ENCODE measurements around the gene NCOA5. TPM values are rescaled to one million over a fixed set of nuclear protein-coding genes. Genes with fewer than 3 reads are reported as not detected.

The NCOA5 gene
- total RNA-seq, 1 donor from 2014 or later: 10.3 TPM

DNA sequence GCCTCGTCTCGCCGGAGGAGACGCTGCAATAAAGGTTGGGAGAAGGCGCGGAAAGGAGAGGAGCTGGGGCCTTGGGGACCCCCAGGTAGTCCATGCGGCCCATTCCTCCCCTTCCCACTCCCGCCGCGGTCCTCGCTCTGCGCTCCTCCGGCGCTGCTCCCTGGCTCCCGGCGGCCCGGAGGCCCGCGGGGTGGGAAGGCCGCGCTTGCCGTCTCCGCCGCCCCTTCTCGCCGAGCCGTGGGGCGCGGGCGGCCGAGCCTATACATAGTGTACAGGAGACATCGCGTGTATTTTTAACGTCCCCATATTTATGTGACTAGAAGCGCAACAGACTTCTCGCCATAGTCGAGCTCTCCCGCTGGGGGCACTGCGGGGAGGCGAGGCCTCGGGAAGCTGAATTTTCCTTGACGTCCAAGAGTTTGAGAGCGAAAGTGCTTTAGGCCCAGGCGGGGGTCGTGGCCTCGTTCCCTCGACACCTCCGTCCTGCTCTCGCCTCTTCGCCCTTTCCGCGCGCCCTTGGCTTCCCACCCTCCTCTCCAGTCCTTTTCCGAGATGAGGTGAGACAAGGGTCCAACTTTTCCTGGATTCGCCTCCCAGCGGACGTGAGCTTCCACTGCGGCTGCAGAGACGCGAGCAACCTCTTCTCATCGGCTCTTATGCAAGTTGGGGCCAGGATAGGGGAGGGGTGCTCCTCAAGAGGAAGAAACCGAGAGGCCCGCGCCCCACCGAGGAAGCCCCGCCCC lies 31.7 kb downstream of the NCOA5 start:
- H3K4me1 Mint-ChIP-seq: peaks cover 11% of the 10 kb centered on the region
- Histone ChIP-seq H4K20me1 (ENCODE audit: low read depth) (peaks cover 81% of the 10 kb centered on the region), H3K9me3 (ENCODE audit: low read depth) (no peaks in the 10 kb centered on the region), H3K9ac (no peak overlapping the region), H3K4me2 (peak overlapping the region; percentile 78), H2AFZ (replicated peaks) (no peak overlapping the region), H3K27ac (no peak overlapping the region), H3F3A (ENCODE audit: low read depth) (peaks cover 23% of the 10 kb centered on the region), H3K79me2 (ENCODE audit: low read depth) (no peaks in the 10 kb centered on the region), H3K27me3 (peaks cover 77% of the 10 kb centered on the region), H3K36me3 (no peaks in the 10 kb centered on the region), H3K4me3 (peak overlapping the region; percentile 42), H3K4me1 (peaks cover 13% of the 10 kb centered on the region)
- DNase-seq (ENCODE audit: low spot score): peak; percentile 80
- TF ChIP-seq, protein P1, sequence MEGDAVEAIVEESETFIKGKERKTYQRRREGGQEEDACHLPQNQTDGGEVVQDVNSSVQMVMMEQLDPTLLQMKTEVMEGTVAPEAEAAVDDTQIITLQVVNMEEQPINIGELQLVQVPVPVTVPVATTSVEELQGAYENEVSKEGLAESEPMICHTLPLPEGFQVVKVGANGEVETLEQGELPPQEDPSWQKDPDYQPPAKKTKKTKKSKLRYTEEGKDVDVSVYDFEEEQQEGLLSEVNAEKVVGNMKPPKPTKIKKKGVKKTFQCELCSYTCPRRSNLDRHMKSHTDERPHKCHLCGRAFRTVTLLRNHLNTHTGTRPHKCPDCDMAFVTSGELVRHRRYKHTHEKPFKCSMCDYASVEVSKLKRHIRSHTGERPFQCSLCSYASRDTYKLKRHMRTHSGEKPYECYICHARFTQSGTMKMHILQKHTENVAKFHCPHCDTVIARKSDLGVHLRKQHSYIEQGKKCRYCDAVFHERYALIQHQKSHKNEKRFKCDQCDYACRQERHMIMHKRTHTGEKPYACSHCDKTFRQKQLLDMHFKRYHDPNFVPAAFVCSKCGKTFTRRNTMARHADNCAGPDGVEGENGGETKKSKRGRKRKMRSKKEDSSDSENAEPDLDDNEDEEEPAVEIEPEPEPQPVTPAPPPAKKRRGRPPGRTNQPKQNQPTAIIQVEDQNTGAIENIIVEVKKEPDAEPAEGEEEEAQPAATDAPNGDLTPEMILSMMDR (IDR thresholded peaks at IDR 0.05): peak; percentile 46
- peak; percentile 88 for TF ChIP-seq EZH2 (IDR thresholded peaks at IDR 0.05)
- peak; percentile 73 for TF ChIP-seq EZH2phosphoT487 (IDR thresholded peaks at IDR 0.05)
- H3K4me3 Mint-ChIP-seq: peak overlapping the region; percentile 72
- peaks cover 41% of the 10 kb centered on the region for H3K27me3 Mint-ChIP-seq (ENCODE audit: insufficient read depth, low read depth)
- H3K9me3 Mint-ChIP-seq: no peaks in the 10 kb centered on the region
- H3K27ac Mint-ChIP-seq: no peak overlapping the region
- peaks cover 38% of the 10 kb centered on the region for H3K36me3 Mint-ChIP-seq

DNA sequence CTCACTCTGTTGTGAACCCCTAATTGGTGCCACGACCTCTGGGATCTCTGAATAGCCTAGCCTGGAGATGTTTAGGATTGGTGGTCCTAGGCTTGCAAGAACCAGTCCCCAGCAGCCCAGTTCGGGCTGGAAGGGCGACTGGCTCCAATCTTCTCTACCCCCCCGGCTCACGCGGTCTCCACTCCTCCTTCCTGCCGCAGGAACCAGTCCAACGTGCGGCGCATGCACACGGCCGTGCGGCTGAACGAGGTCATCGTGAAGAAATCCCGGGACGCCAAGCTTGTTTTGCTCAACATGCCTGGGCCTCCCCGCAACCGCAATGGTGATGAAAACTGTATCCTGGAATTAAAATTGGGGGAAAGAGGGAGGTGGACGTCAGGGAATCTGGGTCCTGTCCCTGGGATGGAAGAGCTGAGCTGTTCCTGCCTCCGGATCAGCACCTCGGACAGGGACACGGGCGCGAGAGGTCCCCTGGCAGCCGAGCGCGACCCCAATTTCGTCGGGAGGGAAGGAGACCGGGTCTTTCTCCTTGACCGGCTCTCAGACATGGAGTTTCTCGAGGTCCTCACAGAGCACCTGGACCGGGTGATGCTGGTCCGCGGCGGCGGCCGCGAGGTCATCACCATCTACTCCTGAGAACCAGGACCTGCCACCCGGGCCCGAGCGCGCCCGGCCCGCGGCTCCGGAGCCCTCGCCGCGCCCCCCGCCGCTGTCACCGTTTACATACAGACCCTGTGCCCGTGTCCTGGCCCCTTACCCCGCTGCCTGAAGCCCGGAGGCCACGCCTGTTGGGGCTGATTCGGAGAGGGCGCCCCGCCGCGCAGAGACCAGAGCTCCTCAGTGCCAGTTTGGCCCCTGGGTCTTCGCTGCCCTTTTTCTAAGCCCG lies 32.5 kb downstream of the NCOA5 start:
- H3K27ac Mint-ChIP-seq: no peak overlapping the region
- H3K79me2 ChIP-seq (ENCODE audit: low read depth): no peaks in the 10 kb centered on the region
- no peaks in the 10 kb centered on the region for H3K9me3 Mint-ChIP-seq
- TF ChIP-seq, protein P1 (IDR thresholded peaks at IDR 0.05): no peak
- no peak for TF ChIP-seq EZH2 (IDR thresholded peaks at IDR 0.05)
- TF ChIP-seq EZH2phosphoT487 (IDR thresholded peaks at IDR 0.05): no peak
- peak overlapping the region; percentile 42 for H3K4me3 ChIP-seq
- H3K4me1 ChIP-seq: peaks cover 13% of the 10 kb centered on the region
- H3K4me1 Mint-ChIP-seq: peaks cover 11% of the 10 kb centered on the region
- no peak overlapping the region for H3K27ac ChIP-seq
- H3K27me3 Mint-ChIP-seq (ENCODE audit: insufficient read depth, low read depth): peaks cover 41% of the 10 kb centered on the region
- no peak overlapping the region for H2AFZ ChIP-seq (replicated peaks)
- peaks cover 23% of the 10 kb centered on the region for H3F3A ChIP-seq (ENCODE audit: low read depth)
- H3K36me3 ChIP-seq: no peaks in the 10 kb centered on the region
- DNase-seq (ENCODE audit: low spot score): peak; percentile 91
- peaks cover 86% of the 10 kb centered on the region for H3K27me3 ChIP-seq
- H3K9me3 ChIP-seq (ENCODE audit: low read depth): no peaks in the 10 kb centered on the region
- H4K20me1 ChIP-seq (ENCODE audit: low read depth): peaks cover 76% of the 10 kb centered on the region
- peaks cover 32% of the 10 kb centered on the region for H3K36me3 Mint-ChIP-seq
- no peak overlapping the region for H3K9ac ChIP-seq
- H3K4me3 Mint-ChIP-seq: no peak overlapping the region
- peak overlapping the region; percentile 78 for H3K4me2 ChIP-seq

DNA sequence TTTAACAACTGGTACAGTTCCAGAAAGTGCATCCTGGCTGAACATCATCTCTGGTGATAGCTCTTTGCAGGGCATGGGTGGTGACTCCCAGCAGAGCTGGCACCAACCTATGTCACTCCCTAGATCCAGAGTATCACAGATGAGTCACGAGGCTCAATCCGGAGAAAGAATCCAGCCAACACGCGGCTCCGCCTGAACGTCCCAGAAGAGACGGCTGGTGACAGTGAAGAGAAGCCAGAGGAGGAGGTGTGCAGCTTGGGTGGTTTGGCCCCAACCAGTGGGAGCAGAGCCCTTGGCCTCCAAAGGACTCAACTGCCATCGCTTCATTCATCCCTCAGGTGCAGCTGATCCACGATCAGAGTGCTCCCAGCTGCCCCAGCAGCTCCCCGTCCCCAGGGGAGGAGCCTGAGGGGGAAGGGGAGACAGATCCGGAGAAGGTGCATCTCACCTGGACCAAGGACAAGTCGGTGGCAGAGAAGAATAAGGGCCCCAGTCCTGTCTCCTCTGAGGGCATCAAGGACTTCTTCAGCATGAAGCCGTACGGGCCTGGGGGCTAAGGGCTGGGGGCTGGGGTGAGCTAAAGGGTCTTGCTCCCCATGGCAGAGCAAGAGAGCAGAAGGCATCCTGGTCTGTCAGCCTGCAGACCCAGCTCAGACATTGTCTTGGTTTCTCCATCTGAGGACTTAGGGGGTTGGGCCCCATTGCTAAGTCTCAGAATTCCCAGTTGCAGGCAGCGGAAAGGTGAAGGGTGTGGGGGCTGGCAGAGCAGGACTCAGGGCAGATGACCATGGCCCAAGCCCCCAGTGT lies 33.5 kb downstream of the NCOA5 start:
- Mint-ChIP-seq H3K9me3 (no peaks in the 10 kb centered on the region), H3K27me3 (ENCODE audit: insufficient read depth, low read depth) (peaks cover 39% of the 10 kb centered on the region), H3K4me1 (peaks cover 11% of the 10 kb centered on the region), H3K4me3 (no peak overlapping the region), H3K27ac (no peak overlapping the region), H3K36me3 (peaks cover 24% of the 10 kb centered on the region)
- H3K4me2 ChIP-seq: no peak overlapping the region
- no peak overlapping the region for H2AFZ ChIP-seq (replicated peaks)
- H3K36me3 ChIP-seq: no peaks in the 10 kb centered on the region
- no peaks in the 10 kb centered on the region for H3K79me2 ChIP-seq (ENCODE audit: low read depth)
- peaks cover 13% of the 10 kb centered on the region for H3K4me1 ChIP-seq
- H3K9me3 ChIP-seq (ENCODE audit: low read depth): no peaks in the 10 kb centered on the region
- TF ChIP-seq EZH2 (IDR thresholded peaks at IDR 0.05) (no peak), EZH2phosphoT487 (IDR thresholded peaks at IDR 0.05) (no peak)
- TF ChIP-seq, protein P1 (IDR thresholded peaks at IDR 0.05): no peak
- no peak for DNase-seq (ENCODE audit: low spot score)
- H3K27ac ChIP-seq: no peak overlapping the region
- H3F3A ChIP-seq (ENCODE audit: low read depth): peaks cover 23% of the 10 kb centered on the region
- no peak overlapping the region for H3K9ac ChIP-seq
- no peak overlapping the region for H3K4me3 ChIP-seq
- peaks cover 93% of the 10 kb centered on the region for H3K27me3 ChIP-seq
- H4K20me1 ChIP-seq (ENCODE audit: low read depth): peaks cover 69% of the 10 kb centered on the region
